ENCODE measurements around the gene PLXNC1.

DNA sequence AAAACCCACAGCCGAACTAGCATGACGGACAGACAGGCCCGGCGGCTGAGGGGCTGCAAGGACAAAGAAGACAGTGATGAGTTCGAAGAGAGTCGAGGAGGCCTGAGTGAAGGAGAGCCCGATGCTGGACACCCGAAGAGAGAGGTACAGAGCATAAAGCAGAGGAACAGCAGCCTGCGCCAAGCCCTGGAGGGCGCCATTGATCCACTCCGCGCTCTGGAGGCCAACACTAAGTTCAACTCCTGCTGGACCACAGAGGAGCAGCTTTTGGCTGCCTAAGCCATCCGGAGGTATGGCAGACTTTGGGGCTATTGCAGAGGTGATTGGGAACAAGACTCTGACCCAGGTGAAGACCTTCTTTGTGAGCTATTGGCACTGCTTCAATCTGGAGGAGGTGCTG lies 7.8 kb upstream of the PLXNC1 start:
- TF ChIP-seq, protein P1, sequence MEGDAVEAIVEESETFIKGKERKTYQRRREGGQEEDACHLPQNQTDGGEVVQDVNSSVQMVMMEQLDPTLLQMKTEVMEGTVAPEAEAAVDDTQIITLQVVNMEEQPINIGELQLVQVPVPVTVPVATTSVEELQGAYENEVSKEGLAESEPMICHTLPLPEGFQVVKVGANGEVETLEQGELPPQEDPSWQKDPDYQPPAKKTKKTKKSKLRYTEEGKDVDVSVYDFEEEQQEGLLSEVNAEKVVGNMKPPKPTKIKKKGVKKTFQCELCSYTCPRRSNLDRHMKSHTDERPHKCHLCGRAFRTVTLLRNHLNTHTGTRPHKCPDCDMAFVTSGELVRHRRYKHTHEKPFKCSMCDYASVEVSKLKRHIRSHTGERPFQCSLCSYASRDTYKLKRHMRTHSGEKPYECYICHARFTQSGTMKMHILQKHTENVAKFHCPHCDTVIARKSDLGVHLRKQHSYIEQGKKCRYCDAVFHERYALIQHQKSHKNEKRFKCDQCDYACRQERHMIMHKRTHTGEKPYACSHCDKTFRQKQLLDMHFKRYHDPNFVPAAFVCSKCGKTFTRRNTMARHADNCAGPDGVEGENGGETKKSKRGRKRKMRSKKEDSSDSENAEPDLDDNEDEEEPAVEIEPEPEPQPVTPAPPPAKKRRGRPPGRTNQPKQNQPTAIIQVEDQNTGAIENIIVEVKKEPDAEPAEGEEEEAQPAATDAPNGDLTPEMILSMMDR (IDR thresholded peaks at IDR 0.05) = no peak
- TF ChIP-seq POLR2A (IDR thresholded peaks at IDR 0.05) = no peak
